Stimulated activated naive CD4-positive, alpha-beta T cell (primary cell): Measurements from ENCODE around the gene CTCFL.

ENCODE experiments used
- DNase-seq, 6 experiments: peaks; one replicate each; lab custom pipeline; 2025; lab: John Stamatoyannopoulos, UW

Gene CTCFL, protein sequence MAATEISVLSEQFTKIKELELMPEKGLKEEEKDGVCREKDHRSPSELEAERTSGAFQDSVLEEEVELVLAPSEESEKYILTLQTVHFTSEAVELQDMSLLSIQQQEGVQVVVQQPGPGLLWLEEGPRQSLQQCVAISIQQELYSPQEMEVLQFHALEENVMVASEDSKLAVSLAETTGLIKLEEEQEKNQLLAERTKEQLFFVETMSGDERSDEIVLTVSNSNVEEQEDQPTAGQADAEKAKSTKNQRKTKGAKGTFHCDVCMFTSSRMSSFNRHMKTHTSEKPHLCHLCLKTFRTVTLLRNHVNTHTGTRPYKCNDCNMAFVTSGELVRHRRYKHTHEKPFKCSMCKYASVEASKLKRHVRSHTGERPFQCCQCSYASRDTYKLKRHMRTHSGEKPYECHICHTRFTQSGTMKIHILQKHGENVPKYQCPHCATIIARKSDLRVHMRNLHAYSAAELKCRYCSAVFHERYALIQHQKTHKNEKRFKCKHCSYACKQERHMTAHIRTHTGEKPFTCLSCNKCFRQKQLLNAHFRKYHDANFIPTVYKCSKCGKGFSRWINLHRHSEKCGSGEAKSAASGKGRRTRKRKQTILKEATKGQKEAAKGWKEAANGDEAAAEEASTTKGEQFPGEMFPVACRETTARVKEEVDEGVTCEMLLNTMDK

DNA sequence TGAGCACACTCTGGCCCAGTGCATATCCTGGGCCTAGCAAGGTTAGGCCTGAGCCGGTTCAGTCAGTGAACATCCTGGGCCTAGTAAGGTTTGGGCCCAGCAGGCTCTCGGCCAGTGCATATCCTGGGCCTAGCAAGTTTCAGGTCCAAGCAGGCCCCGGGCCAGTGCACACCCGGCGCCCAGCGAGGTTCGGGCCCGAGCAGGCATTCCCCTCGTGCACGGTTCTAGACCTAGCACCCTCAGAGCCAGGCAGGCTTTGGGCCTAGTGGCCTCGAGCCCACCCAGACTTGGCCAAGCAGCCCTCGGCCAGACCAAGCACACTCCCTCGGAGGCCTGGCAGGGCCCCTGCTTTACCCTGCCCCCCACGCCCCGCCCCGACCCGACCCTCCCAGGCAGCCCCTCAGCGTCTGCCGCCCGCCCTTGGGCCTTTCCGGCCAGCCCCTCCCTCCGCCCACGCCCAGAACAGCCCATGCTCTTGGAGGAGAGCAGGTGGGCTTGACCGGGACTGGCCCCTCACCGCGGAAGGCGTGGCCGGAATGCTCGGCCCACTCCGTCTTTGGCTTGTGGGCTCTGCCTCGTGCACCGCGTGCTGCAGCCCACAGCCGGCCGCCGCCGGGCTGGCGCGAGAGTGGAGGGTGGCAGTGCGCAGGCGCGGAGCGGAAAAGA, at the start of gene CTCFL:
CTCFL (minus strand) TSS at position 630 of the 666 bp plus-strand sequence. CDS start 935 bp downstream, outside the sequence.
- no peak for DNase-seq

- no peak for DNase-seq
These were observed 49.0 kb upstream of the CTCFL start for GRCh38 chr20:57573894-57574293.

GRCh38 chr20:57573242-57573641, 48.3 kb upstream of the CTCFL start:
- no peak for DNase-seq

DNA sequence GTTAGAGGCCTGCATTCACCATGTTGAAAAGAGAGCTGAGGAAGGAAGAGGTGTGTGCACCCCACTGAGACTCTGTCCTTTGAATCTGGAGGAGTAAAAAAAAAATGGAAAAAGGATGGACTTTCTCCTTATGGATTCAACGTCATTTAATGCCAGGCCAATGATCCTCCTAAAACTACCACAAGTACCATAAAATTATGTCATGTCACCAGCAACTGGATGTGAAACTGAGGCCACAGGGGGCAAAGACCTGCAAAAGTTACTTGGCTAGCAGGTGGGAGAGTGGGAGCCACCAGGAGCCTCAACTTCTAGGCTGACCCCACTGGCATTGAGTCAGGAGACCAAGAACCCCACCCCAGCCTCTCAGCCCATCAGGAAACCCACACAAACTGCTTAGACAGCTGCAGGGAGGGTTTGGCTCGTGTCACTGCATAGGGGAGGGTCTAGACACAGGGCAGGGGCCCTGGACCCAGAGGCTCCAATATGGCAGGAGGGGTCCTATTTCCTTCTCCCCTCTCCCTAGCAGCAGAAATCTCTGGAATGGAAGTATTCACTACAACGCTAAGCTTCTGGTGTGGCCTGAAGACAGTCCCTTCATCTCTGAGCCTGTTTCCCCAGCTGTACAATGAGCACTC, 47.0 kb upstream of the CTCFL start:
- DNase-seq, result no peak

DNA sequence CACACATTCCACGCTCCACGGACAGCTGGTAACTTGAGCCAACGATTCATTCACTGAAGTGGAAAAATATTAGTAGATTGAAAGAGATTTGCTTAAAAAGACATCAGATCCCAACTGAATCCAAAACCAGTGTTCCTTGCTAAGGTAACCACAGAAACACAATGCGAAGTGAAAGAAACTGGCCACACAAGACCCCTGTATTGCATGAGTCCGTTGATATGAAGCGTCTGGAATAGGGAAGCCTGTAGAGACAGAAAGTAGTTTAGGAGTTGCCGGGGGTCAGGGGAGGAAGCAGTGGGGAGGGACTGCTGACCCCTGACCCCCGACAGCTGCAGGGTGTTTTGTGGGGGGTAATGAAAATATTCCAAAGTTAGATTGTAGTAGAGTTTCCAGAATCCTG, 46.0 kb upstream of the CTCFL start:
- no peak for DNase-seq

DNA sequence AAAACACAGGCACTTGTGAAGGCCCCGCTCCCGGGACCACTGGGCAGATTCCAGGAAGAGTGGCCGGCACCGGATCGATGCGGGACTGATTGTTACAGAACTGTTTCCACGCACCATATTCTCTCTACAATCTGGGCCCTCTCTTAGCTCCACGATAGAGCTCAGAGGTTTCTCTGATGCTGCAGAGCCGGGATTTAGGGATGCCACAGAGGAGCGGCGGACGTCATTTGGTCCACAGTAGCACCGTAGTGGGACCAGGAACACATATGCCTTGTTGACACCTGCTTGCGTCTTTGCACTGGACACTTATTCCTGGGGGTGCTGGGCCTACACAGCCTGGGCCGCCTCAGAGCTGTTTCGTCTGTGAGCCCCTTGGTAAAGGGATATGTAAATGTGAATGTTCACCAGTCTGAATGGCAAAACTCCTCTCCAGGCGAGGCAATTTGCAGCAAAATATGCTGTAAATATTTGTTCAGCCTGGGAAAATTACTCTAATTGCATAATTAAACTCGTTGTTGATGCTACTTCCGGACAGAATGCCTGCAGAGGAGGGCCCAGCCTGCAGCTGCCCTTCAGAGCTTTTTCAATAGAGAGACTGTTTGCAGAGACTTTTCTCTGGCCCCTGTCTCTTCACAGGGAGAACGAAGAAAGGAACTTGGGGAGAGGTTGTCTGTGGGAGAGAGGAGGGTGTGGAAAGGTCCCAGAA, 45.4 kb upstream of the CTCFL start:
- DNase-seq, result no peak

GRCh38 chr20:57568960-57569359, 44.0 kb upstream of the CTCFL start:
- DNase-seq, result no peak

DNA sequence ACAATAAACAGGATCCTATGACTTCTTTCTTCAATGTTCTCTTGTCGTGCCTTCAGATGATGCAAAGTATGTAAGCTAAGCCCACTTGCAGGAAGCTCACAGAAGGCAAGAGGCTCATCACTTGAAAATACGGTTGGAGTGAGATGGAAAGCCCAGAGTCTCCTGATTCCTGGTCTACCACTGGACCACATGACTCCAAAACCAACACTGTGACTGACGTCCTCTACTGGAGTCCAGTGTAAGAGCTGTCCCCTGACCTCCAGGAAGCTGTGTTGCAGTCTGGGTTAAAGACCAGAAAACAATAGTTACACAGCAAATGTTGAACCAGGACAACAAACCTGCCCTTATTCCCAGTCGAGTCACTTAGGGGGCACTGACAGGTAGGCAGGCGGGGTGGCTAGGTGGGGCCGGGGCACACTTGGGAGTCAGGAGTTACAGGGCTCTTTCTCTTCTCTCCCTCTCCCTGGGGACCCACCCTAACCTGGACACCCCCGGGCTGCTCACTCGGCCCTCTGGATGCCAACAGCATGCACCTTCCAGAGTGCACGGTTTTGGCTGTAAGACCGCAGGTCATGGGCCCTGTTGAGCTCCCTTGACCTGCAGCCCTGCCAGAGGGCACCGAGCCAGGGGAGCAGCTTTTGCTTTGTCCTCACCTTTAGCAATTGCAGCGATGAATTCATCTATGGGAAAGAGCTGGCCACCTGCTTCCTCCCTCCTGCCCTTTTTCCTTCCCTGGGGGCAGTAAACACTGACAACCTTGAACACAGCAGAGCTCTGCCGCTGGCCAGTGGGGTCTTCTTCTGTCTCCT, 43.4 kb upstream of the CTCFL start:
- no peak for DNase-seq

- no peak for DNase-seq
These were observed 42.6 kb upstream of the CTCFL start for GRCh38 chr20:57567471-57568079.

DNA sequence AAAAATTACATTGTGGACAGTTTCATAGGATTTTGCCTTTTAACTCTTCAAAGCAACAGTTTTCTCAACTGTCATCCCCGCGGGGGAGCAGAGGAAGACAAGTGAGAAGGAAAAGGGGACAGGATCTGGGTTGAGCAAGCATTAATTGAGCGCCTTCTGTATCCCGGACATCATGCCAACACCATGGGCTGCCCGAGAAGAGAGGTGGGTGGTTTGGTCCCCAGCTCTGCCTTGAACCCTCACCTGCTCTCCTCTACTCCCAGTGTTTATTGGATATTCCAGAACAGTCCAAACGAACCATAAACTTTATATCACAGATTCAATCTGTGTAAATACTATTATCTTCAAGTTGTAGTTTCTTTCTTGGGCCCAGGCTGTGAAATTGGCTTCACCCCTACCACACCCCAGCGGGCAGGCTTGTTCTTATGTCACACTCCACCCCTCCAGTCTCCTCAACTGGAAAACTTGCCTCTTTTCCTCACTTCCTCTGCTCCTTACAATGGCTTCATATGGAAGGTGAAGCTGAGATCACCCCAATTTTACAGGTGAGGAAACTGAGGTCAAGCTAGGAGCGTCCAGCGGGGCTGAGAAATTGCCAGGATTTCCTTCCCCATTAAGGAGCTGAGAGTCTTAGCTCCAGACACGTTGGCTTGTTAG, 42.0 kb upstream of the CTCFL start:
- no peak for DNase-seq

GRCh38 chr20:57566399-57566798, 41.5 kb upstream of the CTCFL start:
- no peak for DNase-seq

GRCh38 chr20:57564951-57565642, 40.2 kb upstream of the CTCFL start:
- DNase-seq, result no peak

DNA sequence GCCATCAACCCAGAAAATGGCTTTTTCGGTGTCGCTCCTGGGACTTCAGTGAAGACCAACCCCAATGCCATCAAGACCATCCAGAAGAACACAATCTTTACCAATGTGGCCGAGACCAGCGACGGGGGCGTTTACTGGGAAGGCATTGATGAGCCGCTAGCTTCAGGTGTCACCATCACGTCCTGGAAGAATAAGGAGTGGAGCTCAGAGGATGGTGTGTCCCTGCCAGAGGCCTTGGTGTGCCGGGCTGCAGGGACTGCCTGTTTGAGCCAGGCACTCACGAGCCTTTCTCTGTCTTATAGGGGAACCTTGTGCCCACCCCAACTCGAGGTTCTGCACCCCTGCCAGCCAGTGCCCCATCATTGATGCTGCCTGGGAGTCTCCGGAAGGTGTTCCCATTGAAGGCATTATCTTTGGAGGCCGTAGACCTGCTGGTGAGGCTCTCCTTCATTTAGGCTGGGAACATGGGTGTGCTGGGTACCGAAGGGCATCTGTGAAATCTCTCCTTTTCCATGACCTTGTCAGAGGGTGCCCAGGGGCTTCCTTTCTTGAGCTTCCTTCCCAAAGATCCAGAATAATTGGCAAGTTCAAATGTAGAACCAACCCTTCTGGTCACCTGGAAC, 39.4 kb upstream of the CTCFL start:
- DNase-seq, result no peak

GRCh38 chr20:57563522-57563921, 38.6 kb upstream of the CTCFL start:
- no peak for DNase-seq

DNA sequence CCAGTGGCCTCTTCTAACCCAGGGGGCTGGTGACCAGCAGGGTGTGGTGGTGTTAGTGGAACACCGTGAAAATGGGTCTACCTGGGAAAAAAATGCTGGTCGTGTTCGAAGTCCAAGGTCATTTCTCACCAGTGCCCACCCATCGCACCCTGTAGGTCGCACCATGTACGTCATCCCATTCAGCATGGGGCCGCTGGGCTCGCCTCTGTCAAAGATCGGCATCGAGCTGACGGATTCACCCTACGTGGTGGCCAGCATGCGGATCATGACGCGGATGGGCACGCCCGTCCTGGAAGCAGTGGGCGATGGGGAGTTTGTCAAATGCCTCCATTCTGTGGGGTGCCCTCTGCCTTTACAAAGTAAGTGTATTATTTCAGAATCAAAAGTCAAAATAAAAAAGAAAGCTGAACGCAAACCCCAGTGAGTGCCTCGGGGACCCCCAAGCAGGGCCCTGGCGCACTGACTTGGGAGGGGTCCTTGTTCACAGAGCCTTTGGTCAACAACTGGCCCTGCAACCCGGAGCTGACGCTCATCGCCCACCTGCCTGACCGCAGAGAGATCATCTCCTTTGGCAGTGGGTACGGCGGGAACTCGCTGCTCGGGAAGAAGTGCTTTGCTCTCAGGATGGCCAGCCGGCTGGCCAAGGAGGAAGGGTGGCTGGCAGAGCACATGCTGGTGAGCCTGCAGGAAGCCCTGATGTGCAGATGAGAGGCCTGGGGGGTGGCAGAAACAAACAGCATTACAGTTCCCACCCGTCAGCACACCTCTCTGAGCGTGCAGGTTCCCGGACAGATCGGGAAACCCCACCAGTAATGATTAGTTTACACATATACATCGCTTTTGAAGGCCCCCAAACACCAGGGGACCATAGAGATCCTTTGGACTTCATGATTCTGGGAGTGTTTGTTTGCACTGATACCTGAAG, 37.9 kb upstream of the CTCFL start:
- no peak for DNase-seq

- DNase-seq, result no peak
These were observed 36.7 kb upstream of the CTCFL start for GRCh38 chr20:57561356-57562279.
